ENCODE results near the gene LDLRAD3. TPM values are rescaled to one million over a fixed set of nuclear protein-coding genes. Genes with fewer than 3 reads are reported as not detected.

Gene LDLRAD3
- polyA plus RNA-seq, 1 donor (not counting 4 experiments of a cell fraction or from before 2014, with no cell fraction given): 13.1 TPM

GRCh38 chr11:36241497-36241896 lies 297.6 kb downstream of the LDLRAD3 start:
- H3K9me3 ChIP-seq (ENCODE audit: control insufficient read depth, low read depth, low read length): no peaks in the 10 kb centered on the region
- no peak overlapping the region for H3K27ac ChIP-seq (ENCODE audit: control insufficient read depth, insufficient read depth, low read length)
- H3K36me3 ChIP-seq (ENCODE audit: control insufficient read depth in 2 of 2, extremely low read depth in 1 of 2, insufficient read depth in 2 of 2, low read length in 2 of 2): no peaks in the 10 kb centered on the region
- no peaks in the 10 kb centered on the region for H3K9me1 ChIP-seq (ENCODE audit: control insufficient read depth, extremely low read depth, insufficient read depth, low read length)
- no peaks in the 10 kb centered on the region for H3K79me2 ChIP-seq (ENCODE audit: control insufficient read depth, insufficient read depth, low read length)
- no peak overlapping the region for H3K9ac ChIP-seq (ENCODE audit: control insufficient read depth, extremely low read depth, insufficient read depth, low read length)
- H3K27me3 ChIP-seq (ENCODE audit: control insufficient read depth, extremely low read depth, insufficient read depth, low read length): no peaks in the 10 kb centered on the region
- dilution Hi-C loops (cut with MboI; ENCODE audit: extremely low pct_ligation_motif_present, low sequenced_read_pairs): no loop called here
- H2AFZ ChIP-seq (ENCODE audit: control insufficient read depth, low read length): no peak overlapping the region
- no peak overlapping the region for H3K4me2 ChIP-seq (ENCODE audit: control insufficient read depth, extremely low read depth, insufficient read depth, low read depth, low read length)
- H3K4me3 ChIP-seq (ENCODE audit: control insufficient read depth in 2 of 3, extremely low read depth in 1 of 3, insufficient read depth in 2 of 3, low read depth in 1 of 3, low read length in 3 of 3): no peak overlapping the region
- H4K20me1 ChIP-seq (ENCODE audit: control insufficient read depth, extremely low read depth, insufficient read depth, low read length): no peaks in the 10 kb centered on the region
- no peak for TF ChIP-seq EZH2 (IDR thresholded peaks at IDR 0.05; ENCODE audit: low read length)
- TF ChIP-seq, protein P1, sequence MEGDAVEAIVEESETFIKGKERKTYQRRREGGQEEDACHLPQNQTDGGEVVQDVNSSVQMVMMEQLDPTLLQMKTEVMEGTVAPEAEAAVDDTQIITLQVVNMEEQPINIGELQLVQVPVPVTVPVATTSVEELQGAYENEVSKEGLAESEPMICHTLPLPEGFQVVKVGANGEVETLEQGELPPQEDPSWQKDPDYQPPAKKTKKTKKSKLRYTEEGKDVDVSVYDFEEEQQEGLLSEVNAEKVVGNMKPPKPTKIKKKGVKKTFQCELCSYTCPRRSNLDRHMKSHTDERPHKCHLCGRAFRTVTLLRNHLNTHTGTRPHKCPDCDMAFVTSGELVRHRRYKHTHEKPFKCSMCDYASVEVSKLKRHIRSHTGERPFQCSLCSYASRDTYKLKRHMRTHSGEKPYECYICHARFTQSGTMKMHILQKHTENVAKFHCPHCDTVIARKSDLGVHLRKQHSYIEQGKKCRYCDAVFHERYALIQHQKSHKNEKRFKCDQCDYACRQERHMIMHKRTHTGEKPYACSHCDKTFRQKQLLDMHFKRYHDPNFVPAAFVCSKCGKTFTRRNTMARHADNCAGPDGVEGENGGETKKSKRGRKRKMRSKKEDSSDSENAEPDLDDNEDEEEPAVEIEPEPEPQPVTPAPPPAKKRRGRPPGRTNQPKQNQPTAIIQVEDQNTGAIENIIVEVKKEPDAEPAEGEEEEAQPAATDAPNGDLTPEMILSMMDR (optimal IDR thresholded peaks at IDR 0.05 in 1 of 3, IDR thresholded peaks at IDR 0.05 in 1 of 3, conservative IDR thresholded peaks at IDR 0.05 in 1 of 3; ENCODE audit: extremely low read depth in 1 of 3, insufficient read depth in 2 of 3, low read length in 3 of 3): no peak
- FAIRE-seq: no peak
- peaks cover 3% of the 10 kb centered on the region for H3K4me1 ChIP-seq (ENCODE audit: control insufficient read depth, extremely low read depth, insufficient read depth, low read length)
- no peak for DNase-seq (ENCODE audit: low read depth, low spot score)

- no peak for DNase-seq (ENCODE audit: low read depth, low spot score)
- Histone ChIP-seq H3K79me2 (ENCODE audit: control insufficient read depth, insufficient read depth, low read length) (no peaks in the 10 kb centered on the region), H3K4me1 (ENCODE audit: control insufficient read depth, extremely low read depth, insufficient read depth, low read length) (peaks cover 4% of the 10 kb centered on the region), H3K27ac (ENCODE audit: control insufficient read depth, insufficient read depth, low read length) (no peak overlapping the region), H3K36me3 (ENCODE audit: control insufficient read depth in 2 of 2, extremely low read depth in 1 of 2, insufficient read depth in 2 of 2, low read length in 2 of 2) (no peaks in the 10 kb centered on the region), H3K9ac (ENCODE audit: control insufficient read depth, extremely low read depth, insufficient read depth, low read length) (no peak overlapping the region), H4K20me1 (ENCODE audit: control insufficient read depth, extremely low read depth, insufficient read depth, low read length) (no peaks in the 10 kb centered on the region), H3K9me1 (ENCODE audit: control insufficient read depth, extremely low read depth, insufficient read depth, low read length) (no peaks in the 10 kb centered on the region), H3K27me3 (ENCODE audit: control insufficient read depth, extremely low read depth, insufficient read depth, low read length) (no peaks in the 10 kb centered on the region), H2AFZ (ENCODE audit: control insufficient read depth, low read length) (no peak overlapping the region), H3K9me3 (ENCODE audit: control insufficient read depth, low read depth, low read length) (no peaks in the 10 kb centered on the region), H3K4me2 (ENCODE audit: control insufficient read depth, extremely low read depth, insufficient read depth, low read depth, low read length) (no peak overlapping the region), H3K4me3 (ENCODE audit: control insufficient read depth in 2 of 3, extremely low read depth in 1 of 3, insufficient read depth in 2 of 3, low read depth in 1 of 3, low read length in 3 of 3) (no peak overlapping the region)
- TF ChIP-seq EZH2 (IDR thresholded peaks at IDR 0.05; ENCODE audit: low read length): no peak
- TF ChIP-seq, protein P1 (optimal IDR thresholded peaks at IDR 0.05 in 1 of 3, IDR thresholded peaks at IDR 0.05 in 1 of 3, conservative IDR thresholded peaks at IDR 0.05 in 1 of 3; ENCODE audit: extremely low read depth in 1 of 3, insufficient read depth in 2 of 3, low read length in 3 of 3): no peak
- FAIRE-seq: no peak
- dilution Hi-C loops (cut with MboI; ENCODE audit: extremely low pct_ligation_motif_present, low sequenced_read_pairs): no loop called here
Measured at GRCh38 chr11:36243641-36244040, 299.8 kb downstream of the LDLRAD3 start.

Measured in keratinocyte (primary cell).